Smooth muscle cell of the umbilical artery (primary cell): ENCODE measurements around the gene MRTFB. TPM values are rescaled to one million over a fixed set of nuclear protein-coding genes. Genes with fewer than 3 reads are reported as not detected.

Experiments used
- total RNA-seq: library from RNA; depleted of rRNA; stranded (reverse); fragments of >200 nt; gene quantifications from 2 replicates; pipeline ENCODE4 v1.2.3, GENCODE V29; 2014

Gene MRTFB, protein sequence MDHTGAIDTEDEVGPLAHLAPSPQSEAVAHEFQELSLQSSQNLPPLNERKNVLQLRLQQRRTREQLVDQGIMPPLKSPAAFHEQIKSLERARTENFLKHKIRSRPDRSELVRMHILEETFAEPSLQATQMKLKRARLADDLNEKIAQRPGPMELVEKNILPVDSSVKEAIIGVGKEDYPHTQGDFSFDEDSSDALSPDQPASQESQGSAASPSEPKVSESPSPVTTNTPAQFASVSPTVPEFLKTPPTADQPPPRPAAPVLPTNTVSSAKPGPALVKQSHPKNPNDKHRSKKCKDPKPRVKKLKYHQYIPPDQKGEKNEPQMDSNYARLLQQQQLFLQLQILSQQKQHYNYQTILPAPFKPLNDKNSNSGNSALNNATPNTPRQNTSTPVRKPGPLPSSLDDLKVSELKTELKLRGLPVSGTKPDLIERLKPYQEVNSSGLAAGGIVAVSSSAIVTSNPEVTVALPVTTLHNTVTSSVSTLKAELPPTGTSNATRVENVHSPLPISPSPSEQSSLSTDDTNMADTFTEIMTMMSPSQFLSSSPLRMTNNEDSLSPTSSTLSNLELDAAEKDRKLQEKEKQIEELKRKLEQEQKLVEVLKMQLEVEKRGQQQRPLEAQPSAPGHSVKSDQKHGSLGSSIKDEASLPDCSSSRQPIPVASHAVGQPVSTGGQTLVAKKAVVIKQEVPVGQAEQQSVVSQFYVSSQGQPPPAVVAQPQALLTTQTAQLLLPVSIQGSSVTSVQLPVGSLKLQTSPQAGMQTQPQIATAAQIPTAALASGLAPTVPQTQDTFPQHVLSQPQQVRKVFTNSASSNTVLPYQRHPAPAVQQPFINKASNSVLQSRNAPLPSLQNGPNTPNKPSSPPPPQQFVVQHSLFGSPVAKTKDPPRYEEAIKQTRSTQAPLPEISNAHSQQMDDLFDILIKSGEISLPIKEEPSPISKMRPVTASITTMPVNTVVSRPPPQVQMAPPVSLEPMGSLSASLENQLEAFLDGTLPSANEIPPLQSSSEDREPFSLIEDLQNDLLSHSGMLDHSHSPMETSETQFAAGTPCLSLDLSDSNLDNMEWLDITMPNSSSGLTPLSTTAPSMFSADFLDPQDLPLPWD
- 3.3 and 9.5 TPM in 2 replicates for total RNA-seq

DNA sequence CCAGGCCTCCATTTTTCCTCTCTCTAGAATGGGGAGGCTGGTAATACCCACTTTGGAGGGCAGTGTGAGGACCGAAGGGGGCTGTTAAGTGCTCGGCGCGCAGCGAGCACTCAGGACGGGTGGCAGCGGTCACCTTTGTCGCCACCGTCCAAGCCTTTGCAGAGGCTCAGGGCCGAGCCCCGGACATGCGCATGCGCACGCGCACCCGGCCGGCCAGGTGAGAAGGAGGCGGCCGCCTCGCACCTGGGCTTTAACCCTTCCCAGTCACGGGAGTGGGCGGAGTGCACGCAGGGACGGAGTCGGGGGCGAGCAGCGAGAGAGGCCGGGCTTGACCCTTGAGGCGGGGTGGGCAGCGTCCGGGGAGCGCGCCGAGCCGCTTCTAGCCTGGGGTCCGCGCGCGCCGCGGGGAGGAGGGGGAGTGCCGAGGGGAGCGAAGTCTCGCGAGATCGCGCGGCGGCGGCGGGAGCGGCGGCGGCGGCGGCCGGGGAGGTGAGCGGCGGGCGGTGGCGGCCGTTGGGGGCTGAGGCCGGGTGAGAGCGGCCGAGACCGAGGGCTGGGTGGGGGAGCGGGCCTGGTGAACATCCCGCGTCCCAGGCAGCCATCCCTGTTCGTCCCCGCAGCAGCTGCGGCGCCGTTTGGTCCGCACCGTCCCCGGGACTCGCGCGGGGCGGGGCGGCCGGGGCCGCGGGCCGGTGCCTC is at the start of gene MRTFB:
MRTFB (plus strand) TSS at position 443 of the 699 bp plus-strand sequence. CDS start 69,288 bp downstream, outside the sequence.

Other genes starting within 250 kb of the MRTFB start
- gene ERCC4, start 151.2 kb upstream of the MRTFB start, total RNA-seq: 8.3 and 11.0 TPM in 2 replicates